ENCODE measurements around the gene NUBP2.
A peak's percentile ranks its signal among the peaks of the same experiment; 100 is the strongest.

Gene NUBP2

GRCh38 chr16:1815461-1815860 is 32.7 kb downstream of the NUBP2 start:
- DNase-seq: no peak

- no peak for DNase-seq
These were observed 33.9 kb downstream of the NUBP2 start for GRCh38 chr16:1816396-1817275.

DNA sequence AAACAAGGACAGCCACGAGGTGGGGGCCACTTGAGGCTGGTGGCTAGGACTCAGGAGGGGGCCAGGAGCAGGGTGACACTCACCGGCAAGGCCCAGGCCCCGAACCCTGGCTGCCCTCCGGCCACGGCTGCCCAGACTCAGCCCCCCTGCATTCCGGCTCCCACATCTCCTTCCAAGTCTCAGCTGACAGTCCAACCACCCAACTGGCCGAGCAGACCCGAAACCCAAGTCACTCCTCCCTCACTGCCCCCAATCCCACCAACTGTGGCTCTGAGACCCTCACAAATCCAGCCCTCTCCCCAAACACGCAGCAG is 34.5 kb downstream of the NUBP2 start:
- no peak for DNase-seq

- DNase-seq: no peak
These were observed 35.0 kb downstream of the NUBP2 start for GRCh38 chr16:1817716-1818115.

DNA sequence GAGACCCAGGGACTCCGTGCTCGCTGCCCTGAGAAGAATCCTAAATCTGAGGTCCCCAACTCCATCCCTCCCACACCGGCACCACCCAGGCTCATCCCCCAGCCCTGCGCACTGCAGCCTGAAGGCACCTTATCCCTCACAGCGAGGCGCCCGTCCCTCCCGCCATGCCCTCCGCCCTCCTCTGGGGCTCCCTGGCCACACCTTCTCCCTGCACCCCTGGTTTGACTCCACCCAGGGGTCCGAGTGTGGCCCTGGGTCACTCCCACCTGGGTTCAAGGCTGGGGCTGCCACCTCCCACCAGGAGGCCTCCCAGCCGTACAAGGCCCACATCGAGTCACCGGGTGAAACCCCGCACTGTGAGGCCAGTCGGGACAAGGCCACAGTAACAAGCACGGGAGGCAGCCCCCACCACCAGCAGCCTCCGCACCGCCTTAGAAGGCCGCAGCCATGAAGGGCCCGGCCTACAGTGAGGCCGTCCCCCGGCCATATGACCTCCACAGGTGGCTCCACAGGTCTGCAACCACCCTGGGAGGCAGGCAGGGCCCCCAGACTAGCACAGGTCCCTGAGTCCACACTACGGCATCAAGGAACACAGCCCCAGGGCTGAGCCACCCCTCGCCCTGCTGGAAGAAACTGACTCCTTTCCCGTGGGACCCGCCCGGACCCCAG is 35.6 kb downstream of the NUBP2 start:
- no peak for DNase-seq

DNA sequence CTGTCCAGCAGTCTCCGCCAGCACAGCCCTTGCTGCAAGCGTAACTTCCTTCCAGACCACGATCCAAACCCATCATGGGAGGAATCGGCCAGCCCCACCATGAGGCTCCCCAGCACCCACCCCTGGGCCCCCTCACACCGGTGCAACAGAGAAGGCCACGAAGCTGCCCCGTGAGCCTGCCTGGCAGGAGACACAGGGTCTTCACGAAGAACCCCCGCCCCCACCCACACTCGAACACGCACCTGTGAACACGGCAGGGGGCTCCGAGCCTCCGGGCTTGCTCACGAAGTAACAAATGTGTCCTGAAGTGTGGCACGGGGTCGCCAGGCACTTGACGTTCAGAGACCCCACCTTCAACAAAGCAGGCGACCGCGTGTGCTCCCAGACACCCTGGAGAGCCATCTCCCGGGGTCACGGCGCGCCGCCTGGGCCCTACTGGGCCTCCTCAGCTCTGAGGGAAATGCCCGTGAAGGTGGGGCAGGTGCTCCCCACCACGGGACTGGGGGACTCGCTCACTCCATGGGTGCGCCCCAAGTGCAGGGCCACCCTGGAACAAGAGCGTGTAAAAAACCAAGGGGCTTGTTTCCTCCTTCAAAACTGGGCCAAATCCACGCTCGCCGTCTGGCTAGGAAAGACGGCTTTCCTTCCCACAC is 36.2 kb downstream of the NUBP2 start:
- no peak for DNase-seq

DNA sequence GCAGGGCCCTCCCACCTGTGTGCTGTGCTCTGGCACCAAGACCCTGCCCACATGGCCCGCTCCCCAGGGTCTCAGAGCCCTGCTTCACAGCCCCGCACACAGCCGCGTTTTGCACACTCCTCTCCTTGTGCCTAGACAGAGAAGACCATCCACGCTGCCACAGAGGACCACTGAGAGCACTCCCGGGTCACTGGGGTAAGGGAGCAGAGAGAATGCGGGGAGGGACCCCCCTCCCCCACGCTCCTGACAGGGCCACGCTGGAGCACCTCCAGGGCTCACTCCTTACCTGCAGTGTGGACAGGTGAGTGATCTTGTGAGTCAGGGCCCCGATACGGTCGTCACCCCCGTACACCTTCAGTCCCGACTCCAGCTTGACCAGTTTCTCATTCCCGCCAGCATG is 36.9 kb downstream of the NUBP2 start:
- DNase-seq: no peak

GRCh38 chr16:1820096-1820945 is 37.6 kb downstream of the NUBP2 start:
- no peak for DNase-seq

DNA sequence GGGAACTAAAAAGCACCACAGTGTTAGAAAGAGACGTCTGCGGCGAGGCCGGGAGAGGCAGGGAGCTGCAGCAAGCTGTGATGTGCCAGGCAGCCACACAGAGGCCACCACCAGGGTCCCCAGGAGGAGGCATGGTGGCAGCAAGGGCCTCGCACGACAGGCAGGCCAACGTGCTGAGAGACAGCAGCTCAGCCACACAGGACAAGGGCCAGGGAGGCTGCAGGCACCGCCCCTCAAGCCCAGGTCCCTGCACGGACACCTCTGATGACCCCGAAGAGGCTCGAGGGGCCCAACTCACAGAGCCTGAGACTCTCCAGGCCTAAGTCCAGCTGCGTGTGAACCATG is 38.2 kb downstream of the NUBP2 start:
- no peak for DNase-seq

GRCh38 chr16:1821861-1822611 is 39.3 kb downstream of the NUBP2 start:
- no peak for DNase-seq

GRCh38 chr16:1822801-1823200 is 40.0 kb downstream of the NUBP2 start:
- DNase-seq: no peak

GRCh38 chr16:1823821-1824220 is 41.1 kb downstream of the NUBP2 start:
- no peak for DNase-seq

- DNase-seq: no peak
These were observed 42.7 kb downstream of the NUBP2 start for GRCh38 chr16:1825381-1825863.

DNA sequence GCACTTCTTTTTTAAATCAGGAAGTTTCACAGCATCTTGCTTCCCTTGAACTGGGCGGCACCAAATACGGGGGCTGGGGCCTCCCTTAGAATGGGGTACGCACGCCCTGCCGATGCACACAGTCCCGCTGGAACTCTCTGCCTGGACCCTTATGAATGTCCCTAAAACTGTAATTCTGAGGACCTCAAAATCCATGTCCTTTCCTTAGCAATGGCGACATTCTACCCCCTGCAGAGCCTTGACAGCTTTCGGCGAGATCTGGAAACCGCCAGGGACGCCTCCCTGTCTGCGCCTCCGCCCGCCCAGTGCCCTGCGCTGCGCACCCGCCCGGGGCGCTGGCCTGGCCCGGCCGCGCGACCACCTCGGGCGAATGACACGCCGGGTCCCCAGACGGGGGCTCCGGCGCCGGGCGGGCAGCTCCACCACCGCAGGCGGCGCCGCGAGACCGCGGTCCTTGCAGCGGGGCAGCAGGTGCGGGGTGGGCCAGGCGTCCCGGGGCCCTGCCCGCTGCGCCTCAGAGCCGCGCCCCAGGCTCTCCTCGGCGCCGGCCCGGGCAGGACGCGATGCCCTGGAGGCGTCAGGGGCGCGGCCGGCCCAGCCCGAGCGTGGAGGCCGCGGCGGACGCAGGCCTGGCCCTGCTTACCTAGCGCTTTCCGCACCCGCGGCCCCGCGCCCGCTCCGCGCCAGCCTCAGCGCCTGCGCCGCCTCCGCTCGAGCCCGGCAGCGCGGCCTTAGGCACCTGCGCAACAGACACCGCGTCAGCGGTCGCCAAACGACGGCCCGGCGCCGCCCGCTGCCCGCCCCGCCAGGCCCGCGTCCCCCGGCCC is 43.3 kb downstream of the NUBP2 start:
- DNase-seq: no peak

- DNase-seq: peak; percentile 67
These were observed 44.2 kb downstream of the NUBP2 start, which contains the start of the genes FAHD1 and HAGH for GRCh38 chr16:1826691-1827573. Gene FAHD1, plus strand, starts transcription at chr16:1827206. Its CDS starts 33 bp downstream, at chr16:1827239. Gene HAGH, minus strand, starts transcription at chr16:1826825. Its CDS starts 38 bp downstream, at chr16:1826787.

DNA sequence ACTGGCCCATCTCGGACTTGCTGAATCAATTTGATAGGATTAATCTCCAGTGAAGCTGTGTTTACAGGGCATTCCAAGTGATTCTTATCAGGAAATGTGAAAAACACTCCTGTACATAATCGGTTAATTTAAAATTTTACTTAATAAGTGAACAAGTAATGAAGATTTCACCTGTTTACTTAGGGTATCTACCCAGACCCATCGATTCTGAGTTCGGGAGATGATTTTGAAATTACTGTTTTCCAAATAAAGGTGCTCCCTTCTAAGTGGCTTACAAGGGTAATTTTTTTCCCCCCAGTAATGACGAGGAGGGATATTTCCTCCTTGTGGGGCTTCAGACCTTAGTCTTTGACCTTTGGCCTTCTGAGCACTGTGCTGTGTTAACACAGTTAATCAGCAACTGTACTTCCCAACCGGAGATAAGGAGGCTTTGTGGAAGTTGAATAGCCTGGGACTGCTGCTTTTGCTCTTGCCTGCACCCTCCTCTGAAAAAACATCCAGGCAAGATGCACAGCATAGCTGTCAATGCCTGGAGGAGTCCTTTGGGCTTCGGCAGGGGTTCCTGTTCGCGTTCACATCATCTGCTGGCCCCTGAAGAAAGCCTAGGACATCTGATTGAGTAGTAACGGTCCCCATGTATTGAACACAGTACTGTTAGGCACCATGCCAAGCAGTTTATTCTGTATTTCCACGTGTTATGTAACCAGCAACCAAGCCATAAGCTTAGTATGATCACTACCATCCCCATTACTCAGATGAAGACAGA is 46.1 kb downstream of the NUBP2 start:
- DNase-seq: no peak

DNA sequence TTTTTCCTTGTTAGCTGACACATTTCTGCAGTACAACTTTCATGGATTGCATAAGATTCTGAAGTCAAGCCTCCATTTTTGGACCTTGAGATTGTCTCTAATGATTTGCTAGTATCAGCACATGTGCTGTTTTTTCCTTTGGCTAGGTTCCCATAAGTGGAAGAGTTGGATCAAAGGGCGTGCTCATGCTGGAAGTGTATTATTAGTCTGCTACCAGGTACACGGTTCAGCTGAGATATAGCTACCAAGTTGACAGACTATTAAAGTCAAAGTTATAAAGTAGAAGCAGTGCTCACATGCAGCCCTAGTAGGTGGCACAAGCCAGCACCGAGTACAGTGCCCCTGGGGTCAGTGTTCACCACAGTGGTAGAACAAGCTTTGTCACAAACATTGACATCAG is 47.5 kb downstream of the NUBP2 start:
- no peak for DNase-seq

GRCh38 chr16:1831186-1832075 is 48.7 kb downstream of the NUBP2 start:
- DNase-seq: no peak
